SU-DHL-6 (cell line): ENCODE measurements around the gene CNOT11.
"Not testable (repeated sequence)": the region's sequence is repeated elsewhere in the genome, so short reads cannot be mapped to it uniquely, and the experiment has no call there.

Source experiments
- H2AFZ ChIP-seq: fragments of 200-600 bp; sonication (generic); 2 replicates; pipeline ENCODE4 v1.6.1; 2014; ENCODE audit warnings: low read depth, mild to moderate bottlenecking, moderate library complexity, mixed read lengths, antibody characterized with exemption, low read length; ENCODE audit not compliant: severe bottlenecking
- H3F3A ChIP-seq: fragments of 200-600 bp; shearing (Covaris generic); 2 replicates; pipeline ENCODE4 v1.6.0; 2016; ENCODE audit warnings: antibody characterized with exemption, mild to moderate bottlenecking; ENCODE audit not compliant: insufficient read depth
- H3K27ac ChIP-seq: fragments of 200-600 bp; sonication (generic); 2 replicates; pipeline ENCODE4 v1.5.1; 2016; ENCODE audit warnings: low read depth, mild to moderate bottlenecking, low read length, moderate library complexity, mixed read lengths
- H3K27me3 ChIP-seq: fragments of 200-600 bp; sonication (generic), shearing (Covaris generic); 2 replicates; pipeline ENCODE4 v1.6.0; 2014; ENCODE audit warnings: mild to moderate bottlenecking, low read length
- H3K36me3 ChIP-seq: fragments of 200-600 bp; sonication (generic); 2 replicates; pipeline ENCODE4 v1.6.1; 2014; ENCODE audit warnings: mild to moderate bottlenecking, low read length, mixed read lengths
- H3K4me2 ChIP-seq: fragments of 300-600, 200-600 bp; shearing (Covaris generic), sonication (generic); 2 replicates; pipeline ENCODE4 v1.6.0; 2014; ENCODE audit warnings: low read length, low read depth, mild to moderate bottlenecking; ENCODE audit not compliant: poor library complexity, severe bottlenecking
- H3K4me3 ChIP-seq: fragments of 200-600 bp; sonication (generic); 2 replicates; pipeline ENCODE4 v1.5.1; 2014; ENCODE audit warnings: antibody characterized with exemption, low read length, mild to moderate bottlenecking, mixed read lengths; ENCODE audit not compliant: insufficient read depth, poor library complexity, severe bottlenecking
- H3K79me2 ChIP-seq: fragments of 200-600 bp; sonication (generic); 2 replicates; pipeline ENCODE4 v1.6.1; 2014; ENCODE audit warnings: mild to moderate bottlenecking, low read length, moderate library complexity; ENCODE audit not compliant: insufficient read depth
- H3K9ac ChIP-seq: fragments of 200-600 bp; sonication (generic); 2 replicates; pipeline ENCODE4 v1.7.0; 2014; ENCODE audit warnings: mild to moderate bottlenecking, low read length
- H3K9me2 ChIP-seq: fragments of 200-600 bp; sonication (generic); replicated peaks from 2 replicates; pipeline ENCODE4 v1.6.1; 2014; ENCODE audit warnings: low read length; ENCODE audit not compliant: insufficient read depth
- H3K9me3 ChIP-seq: fragments of 200-600 bp; sonication (generic); 2 replicates; pipeline ENCODE4 v1.6.1; 2014; ENCODE audit warnings: low read length, mixed read lengths; ENCODE audit not compliant: insufficient read depth
- H4K20me1 ChIP-seq: fragments of 200-600 bp; sonication (generic); 2 replicates; pipeline ENCODE4 v1.6.1; 2014; ENCODE audit warnings: low read depth, mild to moderate bottlenecking, antibody characterized with exemption, low read length, moderate library complexity, mixed read lengths
- EZH2phosphoT487 ChIP-seq: fragments of 200-600 bp; sonication (generic), shearing (Covaris generic); conservative IDR thresholded peaks from 2 replicates; pipeline ENCODE4 v1.6.1; 2018; ENCODE audit warnings: mild to moderate bottlenecking, antibody characterized with exemption, low read length, moderate library complexity, mixed read lengths
- TF ChIP-seq, protein P1 (sequence below): fragments of 200-600 bp; sonication (generic); IDR thresholded peaks from one replicate; pipeline ENCODE4 v1.5.1; 2017; ENCODE audit warnings: antibody characterized with exemption, mild to moderate bottlenecking, low read length, moderate library complexity; ENCODE audit not compliant: insufficient read depth, poor library complexity, severe bottlenecking

The CNOT11 gene

DNA sequence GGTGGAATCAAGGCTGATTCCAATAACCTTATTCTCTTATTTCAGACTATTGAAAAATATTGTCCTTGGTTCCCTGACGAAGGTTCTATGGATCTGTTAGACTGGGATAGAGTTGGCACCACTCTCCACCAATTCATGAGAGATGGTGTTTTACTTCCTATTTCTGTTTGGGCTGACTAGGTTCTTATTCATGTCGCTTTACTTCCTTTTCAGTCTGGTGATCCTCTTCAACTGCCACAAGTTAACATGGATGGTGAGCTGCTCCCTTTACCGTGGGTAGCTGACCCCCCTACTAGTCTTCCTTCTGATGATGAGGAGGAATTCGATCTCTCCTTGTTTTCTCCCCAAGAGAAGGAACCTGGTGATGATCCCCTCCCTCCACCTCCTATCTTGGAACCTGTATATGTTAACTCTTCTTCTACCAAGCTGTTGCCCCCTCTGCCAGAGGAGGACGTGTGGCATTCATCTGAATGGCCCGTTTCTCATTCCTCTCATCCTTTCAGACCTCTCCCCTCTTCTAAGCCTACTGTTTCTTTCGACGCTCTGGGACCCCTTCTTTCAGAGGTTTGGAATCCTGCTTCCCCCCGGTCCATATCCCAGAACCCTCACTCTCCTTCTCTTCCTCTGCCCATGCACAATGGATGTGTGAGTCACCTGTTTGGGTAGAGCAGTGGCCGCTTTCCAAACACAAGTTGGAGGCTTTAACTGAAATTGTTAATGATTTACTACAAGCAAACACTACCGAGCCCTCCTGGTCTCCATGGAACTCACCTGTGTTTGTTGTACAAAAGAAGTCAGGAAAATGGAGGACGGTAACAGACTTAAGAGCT is 13.5 kb upstream of the CNOT11 start:
- Histone ChIP-seq H3F3A (no peaks in the 10 kb centered on the region), H2AFZ (no peak overlapping the region), H3K9ac (no peak overlapping the region), H3K36me3 (no peaks in the 10 kb centered on the region), H4K20me1 (no peaks in the 10 kb centered on the region), H3K9me2 (no peaks in the 10 kb centered on the region), H3K27me3 (no peaks in the 10 kb centered on the region), H3K4me2 (no peak overlapping the region), H3K79me2 (no peaks in the 10 kb centered on the region), H3K27ac (no peak overlapping the region), H3K4me3 (no peak overlapping the region), H3K9me3 (no peaks in the 10 kb centered on the region)
- TF ChIP-seq EZH2phosphoT487, result no peak
- TF ChIP-seq, protein P1, sequence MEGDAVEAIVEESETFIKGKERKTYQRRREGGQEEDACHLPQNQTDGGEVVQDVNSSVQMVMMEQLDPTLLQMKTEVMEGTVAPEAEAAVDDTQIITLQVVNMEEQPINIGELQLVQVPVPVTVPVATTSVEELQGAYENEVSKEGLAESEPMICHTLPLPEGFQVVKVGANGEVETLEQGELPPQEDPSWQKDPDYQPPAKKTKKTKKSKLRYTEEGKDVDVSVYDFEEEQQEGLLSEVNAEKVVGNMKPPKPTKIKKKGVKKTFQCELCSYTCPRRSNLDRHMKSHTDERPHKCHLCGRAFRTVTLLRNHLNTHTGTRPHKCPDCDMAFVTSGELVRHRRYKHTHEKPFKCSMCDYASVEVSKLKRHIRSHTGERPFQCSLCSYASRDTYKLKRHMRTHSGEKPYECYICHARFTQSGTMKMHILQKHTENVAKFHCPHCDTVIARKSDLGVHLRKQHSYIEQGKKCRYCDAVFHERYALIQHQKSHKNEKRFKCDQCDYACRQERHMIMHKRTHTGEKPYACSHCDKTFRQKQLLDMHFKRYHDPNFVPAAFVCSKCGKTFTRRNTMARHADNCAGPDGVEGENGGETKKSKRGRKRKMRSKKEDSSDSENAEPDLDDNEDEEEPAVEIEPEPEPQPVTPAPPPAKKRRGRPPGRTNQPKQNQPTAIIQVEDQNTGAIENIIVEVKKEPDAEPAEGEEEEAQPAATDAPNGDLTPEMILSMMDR, result no peak

DNA sequence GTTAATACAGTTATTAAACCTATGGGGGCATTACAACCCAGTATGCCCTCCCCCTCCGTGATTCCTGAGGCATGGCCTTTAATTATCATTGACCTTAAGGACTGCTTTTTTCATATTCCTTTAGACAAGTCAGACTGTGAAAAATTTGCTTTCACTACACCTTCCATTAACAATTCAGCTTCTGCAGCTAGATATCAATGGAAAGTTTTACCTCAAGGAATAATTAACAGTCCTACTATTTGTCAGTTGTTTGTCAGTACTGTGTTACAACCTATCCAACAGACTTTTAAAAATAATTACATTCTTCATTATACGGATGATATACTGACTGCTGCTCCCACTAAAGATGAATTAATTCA is 12.9 kb upstream of the CNOT11 start:
- H3K4me3 ChIP-seq, H3K9me3 ChIP-seq, H3K9me2 ChIP-seq, H3K9ac ChIP-seq, H3K27ac ChIP-seq, H3K79me2 ChIP-seq, H3K36me3 ChIP-seq, H3K4me2 ChIP-seq, H2AFZ ChIP-seq, H3F3A ChIP-seq, H3K27me3 ChIP-seq, H4K20me1 ChIP-seq: not testable (repeated sequence)

DNA sequence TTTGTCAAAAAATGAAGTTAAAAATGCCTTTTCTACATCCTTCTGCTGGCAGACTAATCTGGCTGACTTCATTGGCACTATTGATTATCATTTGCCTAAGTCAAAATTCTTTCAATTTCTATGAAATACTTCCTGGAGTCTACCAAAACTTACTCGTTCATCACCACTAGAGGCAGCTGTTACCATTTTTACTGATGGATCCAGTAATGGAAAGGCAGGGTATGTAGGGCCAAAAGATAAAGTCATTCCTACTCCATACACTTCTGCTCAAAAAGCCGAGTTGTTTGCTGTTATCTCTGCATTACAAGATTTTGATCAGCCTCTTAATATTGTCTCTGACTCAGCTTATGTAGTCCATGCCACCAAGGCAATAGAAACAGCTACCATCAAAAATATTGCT is 12.0 kb upstream of the CNOT11 start:
- H3K9me2 ChIP-seq, H3K36me3 ChIP-seq, H2AFZ ChIP-seq, H3K9ac ChIP-seq, H3K9me3 ChIP-seq, H3K4me2 ChIP-seq, H3F3A ChIP-seq, H3K27ac ChIP-seq, H3K79me2 ChIP-seq, H3K4me3 ChIP-seq, H4K20me1 ChIP-seq, H3K27me3 ChIP-seq: not testable (repeated sequence)

GRCh38 chr2:101241158-101241557 is 11.5 kb upstream of the CNOT11 start:
- H2AFZ ChIP-seq, result no peak overlapping the region
- TF ChIP-seq, protein P1, result no peak
- no peak for TF ChIP-seq EZH2phosphoT487

GRCh38 chr2:101244373-101244772 is 8.3 kb upstream of the CNOT11 start:
- not testable (repeated sequence) for H3F3A ChIP-seq, H3K36me3 ChIP-seq, H3K9ac ChIP-seq, H3K27ac ChIP-seq, H3K27me3 ChIP-seq, H2AFZ ChIP-seq, H4K20me1 ChIP-seq, H3K4me2 ChIP-seq, H3K9me3 ChIP-seq, H3K4me3 ChIP-seq, H3K9me2 ChIP-seq, H3K79me2 ChIP-seq

More at GRCh38 chr2:101241158-101241557, 11.5 kb upstream of the CNOT11 start:
- no peak overlapping the region for H3K4me3 ChIP-seq
- no peak overlapping the region for H3K27ac ChIP-seq
- H3K36me3 ChIP-seq, result no peaks in the 10 kb centered on the region
- no peaks in the 10 kb centered on the region for H3F3A ChIP-seq
- no peaks in the 10 kb centered on the region for H4K20me1 ChIP-seq
- no peaks in the 10 kb centered on the region for H3K9me2 ChIP-seq
- no peaks in the 10 kb centered on the region for H3K9me3 ChIP-seq
- no peaks in the 10 kb centered on the region for H3K27me3 ChIP-seq
- H3K4me2 ChIP-seq, result no peak overlapping the region
- H3K79me2 ChIP-seq, result no peaks in the 10 kb centered on the region
- no peak overlapping the region for H3K9ac ChIP-seq

DNA sequence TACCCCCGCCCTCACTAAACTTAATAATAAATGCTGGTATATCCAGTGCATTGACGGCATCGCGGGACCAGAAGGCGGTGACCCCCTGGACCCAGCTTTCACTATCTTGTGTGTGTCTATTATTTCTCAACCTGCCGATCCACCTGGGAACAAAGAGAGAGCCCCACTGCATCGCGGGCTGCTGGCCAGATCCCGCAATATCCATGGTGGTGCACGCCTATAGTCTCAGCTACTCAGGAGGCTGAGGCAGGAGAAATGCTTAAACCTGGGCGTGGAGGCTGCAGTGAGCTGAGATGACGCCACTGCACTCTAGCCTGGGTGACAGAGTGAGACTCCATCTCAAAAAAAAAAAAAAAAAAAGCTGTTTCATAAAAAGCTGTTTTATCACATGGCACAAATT is 7.8 kb upstream of the CNOT11 start:
- not testable (repeated sequence) for H2AFZ ChIP-seq, H3K9ac ChIP-seq, H3K4me2 ChIP-seq, H3K36me3 ChIP-seq, H3K79me2 ChIP-seq, H3F3A ChIP-seq, H3K9me2 ChIP-seq, H3K9me3 ChIP-seq, H3K27me3 ChIP-seq, H3K4me3 ChIP-seq, H3K27ac ChIP-seq, H4K20me1 ChIP-seq
